Activated naive CD8-positive, alpha-beta T cell treated with anti-CD3 and anti-CD28 coated beads for 36 hours (primary cell): Measurements from ENCODE around the gene PATJ. TPM values are rescaled to one million over a fixed set of nuclear protein-coding genes. Genes with fewer than 3 reads are reported as not detected.
"Not testable (repeated sequence)": the region's sequence is repeated elsewhere in the genome, so short reads cannot be mapped to it uniquely, and the experiment has no call there.

Experiments
- DNase-seq: peaks from one replicate; pipeline ENCODE4 v3.0.0; 2021
- H3K27ac Mint-ChIP-seq: one replicate; pipeline ENCODE4 v1.8.0; 2022; ENCODE audit warnings: mild to moderate bottlenecking, moderate library complexity, mixed read lengths
- H3K27me3 Mint-ChIP-seq: one replicate; pipeline ENCODE4 v1.8.0; 2022; ENCODE audit warnings: mild to moderate bottlenecking, mixed read lengths
- H3K36me3 Mint-ChIP-seq: one replicate; pipeline ENCODE4 v1.8.0; 2021; ENCODE audit warnings: mild to moderate bottlenecking, mixed read lengths
- H3K4me1 Mint-ChIP-seq: one replicate; pipeline ENCODE4 v1.8.0; 2021; ENCODE audit warnings: mixed read lengths
- H3K4me3 Mint-ChIP-seq: one replicate; pipeline ENCODE4 v1.8.0; 2022; ENCODE audit warnings: mild to moderate bottlenecking, moderate library complexity, mixed read lengths
- H3K9me3 Mint-ChIP-seq: one replicate; pipeline ENCODE4 v1.8.0; 2022; ENCODE audit warnings: mixed read lengths
- total RNA-seq, 2 experiments: library from RNA; stranded (reverse); gene quantifications; one replicate each; pipeline ENCODE4 v1.2.3, GENCODE V29; 2021

PATJ gene
- total RNA-seq, 2 experiments from 2014 or later = 6.8 to 8.9 TPM

DNA sequence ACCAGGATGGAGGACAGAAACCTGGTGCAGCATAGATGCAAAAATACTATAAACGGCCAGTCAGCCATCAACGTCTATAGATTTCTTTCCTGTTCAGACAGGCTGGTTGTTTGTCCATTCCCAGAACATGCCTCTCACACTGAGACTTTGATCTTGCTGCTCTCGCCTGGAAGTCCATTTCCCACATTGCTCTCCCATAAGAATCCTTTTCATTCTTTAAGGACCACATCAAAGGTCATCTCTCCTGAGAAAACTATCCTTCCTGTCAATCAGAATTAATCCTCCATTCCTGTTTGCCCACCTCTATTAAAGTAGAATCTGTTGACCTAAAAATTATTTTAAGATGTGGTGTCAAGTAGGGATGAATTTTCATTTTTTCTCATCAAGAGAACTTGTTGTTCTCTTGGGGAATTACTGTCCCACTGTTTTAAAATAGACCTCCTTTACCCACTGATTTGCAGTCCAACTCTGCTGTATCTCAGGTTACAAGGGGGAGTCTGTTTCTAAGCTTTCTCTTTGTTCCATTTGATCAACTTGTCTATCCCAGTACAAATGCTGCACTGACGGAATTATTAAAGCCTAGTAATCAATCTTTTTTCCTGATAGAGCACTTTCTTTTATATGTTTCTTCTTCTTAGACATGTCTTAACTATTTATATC is 172.7 kb downstream of the PATJ start:
- DNase-seq = no peak
- Mint-ChIP-seq H3K4me3 (no peak overlapping the region), H3K27ac (no peak overlapping the region), H3K27me3 (no peaks in the 10 kb centered on the region), H3K36me3 (peaks cover 19% of the 10 kb centered on the region), H3K9me3 (no peaks in the 10 kb centered on the region), H3K4me1 (no peaks in the 10 kb centered on the region)

DNA sequence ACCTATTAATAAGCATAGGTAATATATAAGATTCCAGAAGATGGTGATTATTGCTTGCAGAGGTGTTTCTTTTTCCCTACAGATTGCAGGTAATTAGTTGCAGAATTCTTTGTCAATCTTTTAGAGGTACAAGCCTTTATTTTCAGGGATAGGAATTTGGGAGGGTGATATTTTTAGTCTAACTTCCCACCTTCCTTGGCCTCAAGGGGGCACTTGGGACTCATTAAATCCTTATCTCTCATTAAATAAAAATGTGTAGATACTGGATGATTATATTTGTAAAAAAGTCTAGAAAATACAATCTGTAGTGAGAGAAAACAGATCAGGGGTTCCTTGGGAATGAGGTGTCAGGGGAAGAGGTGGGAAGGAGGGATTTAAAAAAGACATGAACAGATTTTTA is 179.2 kb downstream of the PATJ start:
- Mint-ChIP-seq H3K27me3 (no peaks in the 10 kb centered on the region), H3K9me3 (peaks cover 3% of the 10 kb centered on the region), H3K36me3 (peaks cover 24% of the 10 kb centered on the region), H3K4me3 (no peak overlapping the region), H3K4me1 (no peaks in the 10 kb centered on the region), H3K27ac (no peak overlapping the region)
- DNase-seq = no peak

GRCh38 chr1:61922950-61923480 is 180.7 kb downstream of the PATJ start:
- peaks cover 3% of the 10 kb centered on the region for H3K9me3 Mint-ChIP-seq

GRCh38 chr1:61925591-61926298 is 183.5 kb downstream of the PATJ start:
- Mint-ChIP-seq H3K27me3 (no peaks in the 10 kb centered on the region), H3K4me3 (no peak overlapping the region), H3K36me3 (peaks cover 10% of the 10 kb centered on the region), H3K27ac (no peak overlapping the region), H3K9me3 (no peaks in the 10 kb centered on the region), H3K4me1 (no peaks in the 10 kb centered on the region)
- no peak for DNase-seq

More at GRCh38 chr1:61922950-61923480, 180.7 kb downstream of the PATJ start:
- DNase-seq = no peak
- H3K4me1 Mint-ChIP-seq = no peaks in the 10 kb centered on the region
- no peaks in the 10 kb centered on the region for H3K27me3 Mint-ChIP-seq
- no peak overlapping the region for H3K4me3 Mint-ChIP-seq
- peaks cover 18% of the 10 kb centered on the region for H3K36me3 Mint-ChIP-seq
- H3K27ac Mint-ChIP-seq = no peak overlapping the region

DNA sequence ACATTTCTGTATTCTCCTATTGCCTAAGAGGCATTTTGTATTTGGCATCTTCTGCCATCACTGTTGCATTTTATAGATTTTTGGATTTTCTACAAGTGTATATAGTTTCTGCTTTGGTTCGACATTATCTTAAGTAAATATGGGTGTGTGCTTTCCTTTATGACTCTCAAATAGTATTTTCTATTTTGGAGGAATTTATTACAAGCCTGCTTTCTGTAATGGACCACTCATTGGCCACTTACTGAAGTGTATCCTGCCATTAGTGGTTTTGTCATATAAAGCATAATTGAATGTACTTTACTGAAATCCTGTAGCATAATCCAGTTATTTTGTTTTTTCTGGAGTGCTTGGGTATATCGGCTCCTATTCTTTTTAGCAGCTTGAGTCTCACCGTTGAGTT is 184.3 kb downstream of the PATJ start:
- H3K27me3 Mint-ChIP-seq = no peaks in the 10 kb centered on the region
- peaks cover 6% of the 10 kb centered on the region for H3K36me3 Mint-ChIP-seq
- H3K4me1 Mint-ChIP-seq = peaks cover 2% of the 10 kb centered on the region
- H3K9me3 Mint-ChIP-seq = no peaks in the 10 kb centered on the region
- no peak overlapping the region for H3K27ac Mint-ChIP-seq
- no peak for DNase-seq
- H3K4me3 Mint-ChIP-seq = no peak overlapping the region

GRCh38 chr1:61930116-61930645 is 187.9 kb downstream of the PATJ start:
- Mint-ChIP-seq H3K9me3 (no peaks in the 10 kb centered on the region), H3K36me3 (peaks cover 10% of the 10 kb centered on the region), H3K4me3 (no peak overlapping the region), H3K4me1 (peaks cover 4% of the 10 kb centered on the region), H3K27me3 (no peaks in the 10 kb centered on the region), H3K27ac (no peak overlapping the region)
- DNase-seq = no peak

GRCh38 chr1:61931587-61932279 is 189.5 kb downstream of the PATJ start:
- H3K27ac Mint-ChIP-seq = no peak overlapping the region
- H3K36me3 Mint-ChIP-seq = peaks cover 10% of the 10 kb centered on the region
- no peak for DNase-seq
- no peak overlapping the region for H3K4me3 Mint-ChIP-seq
- no peaks in the 10 kb centered on the region for H3K27me3 Mint-ChIP-seq
- peaks cover 4% of the 10 kb centered on the region for H3K4me1 Mint-ChIP-seq
- H3K9me3 Mint-ChIP-seq = no peaks in the 10 kb centered on the region

DNA sequence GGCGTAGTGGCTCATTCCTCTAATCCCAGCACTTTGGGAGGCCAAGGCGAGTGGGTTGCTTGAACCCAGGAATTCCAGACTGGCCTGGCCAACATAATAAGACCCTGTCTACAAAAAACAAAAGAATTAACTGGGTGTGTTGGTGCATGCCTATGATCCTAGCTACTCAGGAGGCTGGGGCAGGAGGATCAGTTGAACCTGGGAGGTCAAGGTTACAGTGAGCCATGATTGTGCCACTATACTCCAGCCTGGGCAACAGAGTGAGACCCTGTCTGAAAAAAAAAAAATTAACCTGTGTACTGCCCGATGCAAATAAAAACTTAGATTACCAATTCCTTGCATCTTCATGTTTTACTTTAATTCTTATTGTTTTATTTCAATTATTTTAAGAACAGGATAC is 193.2 kb downstream of the PATJ start:
- peaks cover 7% of the 10 kb centered on the region for H3K36me3 Mint-ChIP-seq
- DNase-seq = no peak
- no peak overlapping the region for H3K27ac Mint-ChIP-seq
- no peak overlapping the region for H3K4me3 Mint-ChIP-seq
- no peaks in the 10 kb centered on the region for H3K9me3 Mint-ChIP-seq
- H3K27me3 Mint-ChIP-seq = no peaks in the 10 kb centered on the region
- peaks cover 4% of the 10 kb centered on the region for H3K4me1 Mint-ChIP-seq

DNA sequence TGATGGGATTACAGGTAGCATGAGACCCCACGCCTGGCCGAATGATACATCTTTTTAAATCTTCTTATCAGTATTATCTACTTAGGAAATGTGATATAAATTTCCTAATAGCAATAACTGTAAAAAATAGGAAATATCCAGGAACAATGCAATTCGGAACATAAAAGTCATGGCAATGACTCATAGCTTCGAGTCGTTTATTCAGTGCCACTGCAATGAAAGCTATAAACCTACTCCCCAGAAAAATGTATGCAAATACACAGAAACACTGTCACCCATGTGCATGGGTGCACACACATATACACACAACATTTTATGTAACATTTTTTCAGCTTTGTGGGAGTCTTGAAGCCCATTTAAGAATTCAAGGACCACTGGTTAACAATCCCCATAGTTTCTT is 194.6 kb downstream of the PATJ start:
- Mint-ChIP-seq H3K4me1 (peaks cover 2% of the 10 kb centered on the region), H3K27ac (no peak overlapping the region), H3K27me3 (no peaks in the 10 kb centered on the region), H3K36me3 (peaks cover 8% of the 10 kb centered on the region), H3K9me3 (no peaks in the 10 kb centered on the region), H3K4me3 (no peak overlapping the region)
- no peak for DNase-seq

DNA sequence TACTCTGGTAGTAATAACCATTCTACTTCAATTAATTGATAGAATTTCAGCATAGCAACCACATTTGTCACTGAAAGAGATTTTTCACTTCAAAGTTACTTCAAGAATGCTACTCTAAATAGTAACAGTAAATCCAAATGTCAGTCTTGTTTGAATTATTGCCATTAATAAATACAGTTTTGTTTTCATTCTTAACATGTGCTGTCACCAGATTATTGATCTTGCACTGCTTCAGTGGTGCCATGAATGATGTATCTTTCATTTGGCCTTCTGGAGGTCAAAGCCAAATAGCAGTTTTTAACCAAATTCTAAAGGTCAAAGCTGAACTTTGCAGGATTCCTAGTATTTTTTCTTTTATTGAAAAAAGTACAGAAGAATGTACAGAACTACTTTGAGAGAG is 199.5 kb downstream of the PATJ start:
- Mint-ChIP-seq H3K4me3 (no peak overlapping the region), H3K27me3 (no peaks in the 10 kb centered on the region), H3K9me3 (peaks cover 5% of the 10 kb centered on the region), H3K36me3 (peaks cover 9% of the 10 kb centered on the region), H3K4me1 (no peaks in the 10 kb centered on the region), H3K27ac (no peak overlapping the region)
- DNase-seq = no peak

DNA sequence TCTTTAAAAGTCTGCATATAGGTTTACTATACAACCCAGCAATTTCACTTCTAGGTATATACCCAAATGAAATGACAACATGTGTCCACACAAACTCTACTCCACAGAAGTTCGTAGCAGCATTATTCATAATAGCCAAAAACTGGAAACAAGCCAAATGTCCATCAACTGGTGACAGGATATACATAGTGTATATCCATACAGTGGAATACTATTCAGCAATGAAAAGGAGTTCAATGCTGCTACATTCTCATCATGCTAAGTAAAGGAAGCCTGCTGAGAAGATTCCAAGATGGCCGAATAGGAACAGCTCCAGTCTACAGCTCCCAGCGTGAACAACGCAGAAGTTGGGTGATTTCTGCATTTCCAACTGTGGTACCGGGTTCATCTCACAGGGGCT is 200.6 kb downstream of the PATJ start:
- no peak for DNase-seq
- Mint-ChIP-seq H3K4me3 (no peak overlapping the region), H3K27me3 (no peaks in the 10 kb centered on the region), H3K9me3 (peaks cover 5% of the 10 kb centered on the region), H3K36me3 (peaks cover 9% of the 10 kb centered on the region), H3K27ac (no peak overlapping the region), H3K4me1 (no peaks in the 10 kb centered on the region)

- H3K9me3 Mint-ChIP-seq, H3K36me3 Mint-ChIP-seq, H3K4me1 Mint-ChIP-seq, H3K4me3 Mint-ChIP-seq, H3K27me3 Mint-ChIP-seq, H3K27ac Mint-ChIP-seq, DNase-seq: not testable (repeated sequence)
Measured at GRCh38 chr1:61948685-61949084, 206.4 kb downstream of the PATJ start.

GRCh38 chr1:61950418-61950817 is 208.1 kb downstream of the PATJ start:
- Mint-ChIP-seq H3K4me1 (peaks cover 4% of the 10 kb centered on the region), H3K27ac (no peak overlapping the region), H3K9me3 (peaks cover 4% of the 10 kb centered on the region), H3K4me3 (no peak overlapping the region), H3K27me3 (no peaks in the 10 kb centered on the region), H3K36me3 (peaks cover 4% of the 10 kb centered on the region)
- DNase-seq = no peak

DNA sequence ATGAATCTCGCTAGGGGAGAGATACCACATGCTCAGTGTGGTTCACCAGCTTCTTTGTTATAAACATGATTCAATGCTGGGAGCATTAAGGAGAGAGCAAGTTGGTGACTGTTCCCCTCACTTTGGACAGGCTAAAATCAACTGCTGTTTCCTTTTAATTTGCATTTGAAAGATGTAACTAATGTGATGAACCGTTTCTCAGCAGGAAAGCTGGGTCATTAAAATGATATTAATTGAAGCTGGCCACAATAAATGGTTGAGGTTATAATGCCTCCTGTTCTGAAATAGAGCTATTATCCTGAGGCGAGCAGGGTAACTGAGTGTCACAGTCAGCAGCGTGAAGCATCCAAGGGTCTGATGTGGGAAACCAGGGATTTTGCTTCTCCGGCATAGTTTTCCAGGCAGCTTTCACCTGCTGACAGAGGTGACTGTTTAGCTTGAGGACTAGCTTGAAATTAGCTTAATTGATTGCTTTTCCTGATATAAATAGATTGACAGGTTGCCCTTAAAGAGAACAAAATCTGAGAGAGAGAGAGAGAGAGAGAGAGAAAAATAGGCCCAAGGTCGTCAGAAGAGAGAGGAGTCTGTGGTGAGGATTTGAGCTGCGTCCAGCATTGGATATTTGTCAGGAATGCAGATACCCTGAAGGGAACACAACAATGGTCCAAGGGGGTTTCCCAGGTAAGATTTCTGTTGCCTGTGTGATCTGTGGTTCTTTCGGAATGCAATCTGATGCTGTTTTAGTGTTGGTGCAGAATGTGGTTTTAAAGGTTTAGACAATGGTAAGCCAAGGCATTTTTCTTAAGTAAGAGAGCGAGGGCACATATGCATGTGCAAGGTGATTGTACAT is 209.7 kb downstream of the PATJ start:
- Mint-ChIP-seq H3K36me3 (no peaks in the 10 kb centered on the region), H3K9me3 (no peaks in the 10 kb centered on the region), H3K27me3 (no peaks in the 10 kb centered on the region)

More for the DNA sequence above, 209.7 kb downstream of the PATJ start:
- no peak for DNase-seq
- Mint-ChIP-seq H3K4me1 (peaks cover 4% of the 10 kb centered on the region), H3K27ac (no peak overlapping the region), H3K4me3 (no peak overlapping the region)
